Skeletal muscle tissue (tissue), 4 donors: ENCODE measurements around the gene TNNI3K. TPM values are rescaled to one million over a fixed set of nuclear protein-coding genes. Genes with fewer than 3 reads are reported as not detected.

Experiments
- H3K27ac ChIP-seq: one replicate; pipeline ENCODE4 v1.7.0; 2013; ENCODE audit warnings: mild to moderate bottlenecking, low read depth, low read length, inconsistent platforms
- H3K27me3 ChIP-seq, 3 donors: one replicate each; pipeline ENCODE4 v1.7.0; 2013; ENCODE audit warnings: low read length in 3 of 3; ENCODE audit not compliant: control insufficient read depth in 3 of 3, insufficient read depth in 3 of 3
- H3K36me3 ChIP-seq, 3 donors: one replicate each; pipeline ENCODE4 v1.7.0; 2013; ENCODE audit warnings: low read length in 3 of 3; ENCODE audit not compliant: control insufficient read depth in 3 of 3, insufficient read depth in 3 of 3
- H3K4me1 ChIP-seq, 3 donors: one replicate each; pipeline ENCODE4 v1.7.0; 2013; ENCODE audit warnings: low read length in 3 of 3, mild to moderate bottlenecking in 3 of 3; ENCODE audit not compliant: control insufficient read depth in 3 of 3, insufficient read depth in 3 of 3
- H3K4me3 ChIP-seq, 3 donors: one replicate each; pipeline ENCODE4 v1.7.0; 2013; ENCODE audit warnings: low read length in 3 of 3
- H3K9ac ChIP-seq, 3 donors: one replicate each; pipeline ENCODE4 v1.7.0; 2013; ENCODE audit warnings: low read length in 3 of 3, mild to moderate bottlenecking in 3 of 3, moderate library complexity in 2 of 3, low read depth in 1 of 3
- H3K9me3 ChIP-seq, 3 donors: one replicate each; pipeline ENCODE4 v1.7.0; 2013; ENCODE audit warnings: low read length in 3 of 3; ENCODE audit not compliant: control insufficient read depth in 3 of 3
- total RNA-seq: library from RNA; depleted of rRNA; stranded (reverse); fragments of >200 nt; gene quantifications from one replicate; pipeline ENCODE4 v1.2.3, GENCODE V29; 2014
- donor health status: Osteomylitis.

TNNI3K gene
- total RNA-seq, 1 donor from 2014 or later: 2.1 TPM

- Histone ChIP-seq H3K9me3 (peaks cover 0 to 5% (median 0%) of the 10 kb centered on the region in 3 donors), H3K4me1 (no peaks in the 10 kb centered on the region), H3K27ac (no peak overlapping the region), H3K4me3 (no peak overlapping the region), H3K36me3 (peaks cover 0 to 3% (median 2%) of the 10 kb centered on the region in 3 donors), H3K9ac (no peak overlapping the region), H3K27me3 (no peaks in the 10 kb centered on the region)
Measured at GRCh38 chr1:74368335-74368734, 133.1 kb downstream of the TNNI3K start.

GRCh38 chr1:74375376-74375775, 140.2 kb downstream of the TNNI3K start:
- Histone ChIP-seq H3K36me3 (no peaks in the 10 kb centered on the region), H3K27ac (no peak overlapping the region), H3K4me3 (no peak overlapping the region), H3K9ac (no peak overlapping the region), H3K4me1 (no peaks in the 10 kb centered on the region), H3K27me3 (no peaks in the 10 kb centered on the region), H3K9me3 (no peaks in the 10 kb centered on the region)

GRCh38 chr1:74380252-74380651, 145.1 kb downstream of the TNNI3K start:
- no peak overlapping the region for H3K27ac ChIP-seq
- H3K9me3 ChIP-seq: no peaks in the 10 kb centered on the region
- no peaks in the 10 kb centered on the region for H3K27me3 ChIP-seq
- H3K36me3 ChIP-seq: no peaks in the 10 kb centered on the region
- no peak overlapping the region for H3K4me3 ChIP-seq
- no peak overlapping the region for H3K9ac ChIP-seq
- H3K4me1 ChIP-seq: no peaks in the 10 kb centered on the region

- no peak overlapping the region for H3K27ac ChIP-seq
Measured at GRCh38 chr1:74388855-74389254, 153.7 kb downstream of the TNNI3K start.

GRCh38 chr1:74392186-74392585, 157.0 kb downstream of the TNNI3K start:
- H3K9me3 ChIP-seq: no peaks in the 10 kb centered on the region
- H3K9ac ChIP-seq: no peak overlapping the region
- no peak overlapping the region for H3K4me3 ChIP-seq
- no peaks in the 10 kb centered on the region for H3K36me3 ChIP-seq
- H3K4me1 ChIP-seq: peaks cover 0 to 3% (median 0%) of the 10 kb centered on the region in 3 donors
- H3K27ac ChIP-seq: no peak overlapping the region
- H3K27me3 ChIP-seq: no peaks in the 10 kb centered on the region

More at GRCh38 chr1:74388855-74389254, 153.7 kb downstream of the TNNI3K start:
- no peaks in the 10 kb centered on the region for H3K9me3 ChIP-seq
- H3K27me3 ChIP-seq: no peaks in the 10 kb centered on the region
- no peak overlapping the region for H3K9ac ChIP-seq
- no peaks in the 10 kb centered on the region for H3K4me1 ChIP-seq
- no peaks in the 10 kb centered on the region for H3K36me3 ChIP-seq
- H3K4me3 ChIP-seq: no peak overlapping the region

GRCh38 chr1:74392840-74393239, 157.7 kb downstream of the TNNI3K start:
- Histone ChIP-seq H3K9me3 (no peaks in the 10 kb centered on the region), H3K36me3 (no peaks in the 10 kb centered on the region), H3K9ac (no peak overlapping the region), H3K27ac (no peak overlapping the region), H3K4me3 (no peak overlapping the region), H3K27me3 (no peaks in the 10 kb centered on the region), H3K4me1 (peaks cover 0 to 3% (median 0%) of the 10 kb centered on the region in 3 donors)

- Histone ChIP-seq H3K4me1 (peaks cover 0 to 3% (median 0%) of the 10 kb centered on the region in 3 donors), H3K36me3 (no peaks in the 10 kb centered on the region), H3K4me3 (no peak overlapping the region), H3K27me3 (no peaks in the 10 kb centered on the region), H3K9me3 (no peaks in the 10 kb centered on the region), H3K27ac (no peak overlapping the region), H3K9ac (no peak overlapping the region)
Measured at GRCh38 chr1:74395571-74395970, 160.4 kb downstream of the TNNI3K start.

GRCh38 chr1:74396462-74396861, 161.3 kb downstream of the TNNI3K start:
- Histone ChIP-seq H3K4me3 (no peak overlapping the region), H3K27me3 (no peaks in the 10 kb centered on the region), H3K9me3 (no peaks in the 10 kb centered on the region), H3K4me1 (peaks cover 0 to 3% (median 0%) of the 10 kb centered on the region in 3 donors), H3K36me3 (no peaks in the 10 kb centered on the region), H3K9ac (no peak overlapping the region), H3K27ac (no peak overlapping the region)

GRCh38 chr1:74396933-74397332, 161.7 kb downstream of the TNNI3K start:
- peaks cover 0 to 3% (median 0%) of the 10 kb centered on the region in 3 donors for H3K4me1 ChIP-seq
- no peaks in the 10 kb centered on the region for H3K36me3 ChIP-seq
- H3K27ac ChIP-seq: no peak overlapping the region
- no peak overlapping the region for H3K4me3 ChIP-seq
- H3K9ac ChIP-seq: no peak overlapping the region
- no peaks in the 10 kb centered on the region for H3K9me3 ChIP-seq
- no peaks in the 10 kb centered on the region for H3K27me3 ChIP-seq

GRCh38 chr1:74399249-74399648, 164.1 kb downstream of the TNNI3K start:
- H3K27ac ChIP-seq: no peak overlapping the region
- H3K9me3 ChIP-seq: no peaks in the 10 kb centered on the region
- no peaks in the 10 kb centered on the region for H3K27me3 ChIP-seq
- no peak overlapping the region for H3K9ac ChIP-seq
- H3K36me3 ChIP-seq: no peaks in the 10 kb centered on the region
- peaks cover 0 to 3% (median 0%) of the 10 kb centered on the region in 3 donors for H3K4me1 ChIP-seq
- H3K4me3 ChIP-seq: no peak overlapping the region

- H3K4me3 ChIP-seq: no peak overlapping the region
Measured at GRCh38 chr1:74402873-74403272, 167.7 kb downstream of the TNNI3K start.

More at GRCh38 chr1:74402873-74403272, 167.7 kb downstream of the TNNI3K start:
- no peaks in the 10 kb centered on the region for H3K36me3 ChIP-seq
- no peaks in the 10 kb centered on the region for H3K4me1 ChIP-seq
- H3K9me3 ChIP-seq: peaks cover 0 to 2% (median 0%) of the 10 kb centered on the region in 3 donors
- no peaks in the 10 kb centered on the region for H3K27me3 ChIP-seq
- H3K9ac ChIP-seq: no peak overlapping the region
- no peak overlapping the region for H3K27ac ChIP-seq
